GM19328 (cell line): ENCODE data around the gene CNDP1.

Experiments used
- ATAC-seq: cut with Tn5 transposase; IDR thresholded peaks from one replicate; pipeline ENCODE4 v1.9.1; 2021; ENCODE audit warnings: mild to moderate bottlenecking, moderate library complexity; ENCODE audit not compliant: unreplicated experiment

The CNDP1 gene

DNA sequence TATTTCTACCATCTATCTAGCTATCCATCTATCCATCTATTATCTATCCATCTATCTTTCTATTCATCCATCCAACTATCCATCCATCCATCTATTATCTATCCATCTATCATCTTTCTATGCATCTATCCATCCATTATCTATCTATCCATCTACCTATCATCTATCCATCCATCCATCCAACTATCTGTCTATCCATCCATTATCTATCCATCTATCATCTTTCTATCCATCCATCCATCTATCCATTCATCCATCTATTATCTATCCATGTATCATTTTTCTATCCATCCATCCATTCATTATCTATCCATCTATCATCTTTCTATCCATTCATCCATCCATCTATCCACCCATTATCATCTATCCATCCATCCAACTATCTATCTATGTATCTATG is 38.8 kb downstream of the CNDP1 start:
- no peak for ATAC-seq

DNA sequence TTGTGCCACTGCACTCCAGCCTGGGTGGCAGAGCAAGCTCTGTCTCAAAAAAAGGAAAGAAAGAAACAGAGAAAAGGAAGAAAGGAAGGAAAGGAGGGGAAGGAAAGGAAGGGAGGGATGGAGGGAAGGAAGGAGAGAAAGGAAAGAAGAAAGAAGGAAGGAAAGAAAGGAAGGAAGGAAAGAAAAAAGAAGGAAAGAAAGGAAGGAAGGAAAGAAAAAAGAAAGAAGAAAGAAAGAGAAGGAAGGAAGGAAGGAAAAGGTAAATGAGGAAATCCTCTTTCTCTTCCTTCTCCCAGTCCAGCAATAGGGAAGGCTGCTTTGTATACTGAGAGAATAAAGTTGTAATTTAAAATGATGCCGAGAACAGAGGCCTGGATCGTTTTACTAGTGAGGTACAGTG is 40.6 kb downstream of the CNDP1 start:
- no peak for ATAC-seq

DNA sequence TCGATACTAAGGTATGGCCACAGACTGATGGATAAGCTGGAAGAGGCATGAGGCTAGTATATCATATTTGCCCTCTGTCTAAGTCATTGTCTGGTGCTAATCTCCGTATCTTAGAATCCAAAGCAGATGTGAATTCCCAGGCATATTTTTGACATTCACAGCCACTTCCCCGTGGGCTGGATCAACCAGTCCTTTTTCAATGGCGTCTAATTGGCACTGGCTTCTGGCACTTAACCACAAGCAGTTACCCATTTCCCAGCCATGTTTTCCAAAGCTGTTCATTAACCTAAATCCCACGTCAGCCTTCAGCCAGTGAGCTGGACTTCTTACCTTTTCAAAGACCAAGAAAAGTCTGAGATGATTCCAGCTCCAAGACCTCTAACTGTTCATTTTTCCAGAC is 42.7 kb downstream of the CNDP1 start:
- no peak for ATAC-seq

DNA sequence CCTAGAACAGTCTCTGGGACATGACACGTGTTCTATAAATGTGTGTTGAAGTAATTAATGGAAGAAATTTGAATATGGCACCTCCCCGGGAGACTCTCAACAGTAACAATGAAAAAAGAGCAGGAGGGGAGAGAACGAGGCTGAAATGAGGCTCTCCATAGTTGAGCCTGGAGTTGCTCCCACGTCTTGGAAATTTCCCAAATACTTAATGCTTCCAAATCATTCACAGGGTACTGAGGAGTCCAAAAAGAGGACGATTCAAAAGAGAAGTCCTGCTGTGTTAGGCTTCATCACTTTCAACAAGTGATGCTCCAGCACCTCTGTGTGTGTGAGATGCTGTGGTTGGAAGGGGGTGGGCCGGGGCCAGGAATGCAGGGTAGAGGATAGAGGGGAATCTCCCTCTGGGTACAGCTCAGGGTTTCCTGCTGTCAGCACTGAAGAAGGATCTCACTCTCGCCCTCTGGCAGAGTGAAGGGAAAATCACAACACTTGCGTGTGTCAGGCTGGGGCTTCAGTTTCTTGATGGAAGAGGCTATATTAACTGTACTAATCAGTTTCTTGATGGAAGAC is 45.3 kb downstream of the CNDP1 start:
- no peak for ATAC-seq

DNA sequence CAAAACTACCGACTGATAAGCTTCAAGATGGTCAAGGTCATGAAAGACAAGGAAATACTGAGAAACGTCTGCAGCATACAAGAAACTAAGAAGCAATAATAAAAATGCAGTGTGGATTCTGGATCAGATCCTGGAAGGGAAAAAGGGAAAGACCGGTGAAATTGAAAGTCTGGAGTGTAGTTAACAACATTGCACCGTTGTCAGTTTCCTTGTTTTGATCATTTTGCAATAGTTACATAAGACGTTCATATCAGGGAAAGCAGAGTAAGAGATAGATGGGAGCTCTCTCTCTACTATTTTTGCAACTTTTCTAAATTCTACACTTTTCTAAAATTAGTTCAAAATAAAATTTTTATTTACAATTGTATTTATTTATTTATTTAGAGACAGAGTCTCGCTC is 48.3 kb downstream of the CNDP1 start:
- no peak for ATAC-seq

DNA sequence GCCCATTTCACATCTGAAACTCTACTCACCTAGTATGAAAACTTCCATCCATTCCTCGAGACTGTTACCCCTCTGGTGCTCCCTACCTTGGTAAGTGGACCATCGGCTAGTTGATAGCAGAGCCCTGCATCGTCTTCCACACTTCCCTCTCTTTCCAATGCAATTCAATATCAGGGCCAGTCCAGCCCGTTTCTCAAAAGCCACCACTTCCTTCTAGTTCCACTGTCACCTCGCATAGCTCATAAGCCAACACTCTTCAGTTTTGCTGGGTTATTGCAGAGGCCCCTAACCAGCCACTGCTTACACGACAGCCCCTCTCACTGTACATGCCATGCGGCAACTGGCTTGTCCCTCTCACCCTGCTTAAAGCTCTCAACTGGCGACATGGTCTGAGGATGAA is 53.1 kb downstream of the CNDP1 start:
- ATAC-seq = no peak

DNA sequence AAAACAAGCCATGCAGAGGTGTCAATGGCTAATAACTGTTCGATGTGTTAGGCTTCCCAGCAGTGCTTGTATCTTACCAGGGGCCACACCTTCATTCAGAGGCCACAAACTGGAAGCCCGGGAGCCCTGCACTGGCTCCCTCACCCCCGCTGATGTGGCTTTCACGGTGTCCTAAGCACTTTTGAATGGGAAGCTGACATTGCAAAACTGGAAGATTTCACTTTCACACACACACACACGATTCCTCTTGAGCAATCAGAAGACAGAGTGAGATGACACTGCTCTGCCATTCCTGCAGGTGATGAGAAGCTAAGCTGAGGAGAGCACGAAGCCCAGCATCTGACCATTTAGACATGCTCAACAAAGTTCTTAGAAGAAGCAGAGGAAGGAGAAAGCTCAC is 54.7 kb downstream of the CNDP1 start:
- ATAC-seq = no peak

DNA sequence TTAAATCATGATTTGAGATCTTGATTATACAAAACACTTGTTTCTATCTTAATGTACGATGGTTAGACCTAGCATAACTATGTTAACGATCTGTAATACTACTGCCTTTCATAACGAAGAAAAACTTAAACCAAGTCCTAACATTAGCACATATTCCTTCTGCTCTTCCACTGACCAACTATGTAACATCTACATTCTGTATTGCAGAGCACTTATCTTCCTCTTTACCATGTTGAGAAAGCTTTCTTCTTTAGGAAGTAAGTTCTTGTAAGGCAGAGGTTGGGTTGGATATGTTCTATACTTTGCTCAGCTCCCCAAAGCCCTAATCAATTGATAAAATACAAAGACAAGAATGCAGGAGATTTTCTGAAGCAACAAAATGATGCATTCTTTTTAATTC is 55.5 kb downstream of the CNDP1 start:
- no peak for ATAC-seq

DNA sequence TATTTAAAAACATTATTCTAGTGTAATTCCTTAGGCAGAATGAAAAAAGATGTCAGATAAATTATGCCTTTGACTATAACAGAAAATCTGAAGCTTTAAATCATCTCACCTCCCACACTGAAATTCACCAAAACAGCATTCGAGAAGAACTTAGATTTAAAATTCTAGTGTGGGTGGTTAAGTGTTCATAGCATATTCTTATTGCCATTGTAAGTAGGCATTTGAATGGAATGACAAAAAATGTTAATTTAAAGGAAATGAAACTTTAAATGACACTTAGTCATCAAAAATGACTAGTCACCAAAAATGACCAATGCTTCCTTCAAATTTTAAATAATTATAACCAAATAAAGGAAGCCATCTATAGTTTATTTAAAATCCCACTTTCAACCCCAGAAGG is 56.4 kb downstream of the CNDP1 start:
- no peak for ATAC-seq

DNA sequence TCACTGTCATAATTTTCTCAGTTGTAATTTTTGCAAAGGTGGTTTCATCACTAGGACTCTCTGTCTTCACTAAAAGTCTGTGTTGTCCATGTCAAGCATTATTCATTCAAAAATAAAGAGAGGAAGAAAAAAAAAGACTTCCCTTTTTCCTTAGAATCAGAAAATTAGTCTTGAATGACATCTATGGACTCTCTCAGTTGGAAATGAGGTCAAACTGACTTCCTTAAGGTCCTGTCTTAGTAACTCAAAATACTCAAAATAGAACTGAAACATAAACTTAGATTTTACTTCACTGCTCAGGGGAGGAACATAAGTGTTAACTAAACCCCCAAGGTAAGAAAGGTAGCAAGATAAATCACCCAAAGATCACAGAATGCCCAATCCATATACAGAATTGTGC is 61.1 kb downstream of the CNDP1 start:
- no peak for ATAC-seq

DNA sequence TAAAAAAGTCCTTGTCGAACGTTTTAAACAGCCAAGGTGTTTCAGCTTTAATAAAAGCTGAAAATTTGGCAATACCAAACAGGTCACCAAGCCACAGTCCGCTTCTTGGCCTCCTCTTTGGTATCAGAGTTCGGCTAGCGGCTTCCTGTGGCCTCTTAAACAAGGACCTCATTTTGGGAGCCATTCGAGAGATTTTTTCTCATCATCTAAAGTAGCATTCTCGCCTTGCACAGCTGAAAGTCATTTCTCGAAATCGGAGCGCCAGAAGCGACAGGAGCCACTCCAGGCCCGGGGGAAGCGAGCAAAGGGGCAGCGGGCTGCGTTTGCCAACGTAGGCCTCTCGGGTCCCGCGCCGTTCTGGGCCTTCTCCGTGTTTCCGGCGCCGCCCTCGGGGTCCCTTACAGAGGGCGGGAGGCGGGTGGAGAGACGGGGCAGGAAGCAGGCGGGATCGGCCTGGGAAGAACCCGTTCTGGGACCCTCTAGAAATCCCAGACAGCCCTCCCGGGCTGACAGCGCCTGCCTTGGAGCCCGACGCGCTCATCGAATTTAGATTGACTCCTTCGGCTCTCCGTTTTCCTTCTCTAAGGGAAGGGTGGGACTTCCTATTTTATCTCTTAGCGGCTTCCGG is 62.8 kb downstream of the CNDP1 start:
- ATAC-seq = peak; percentile 29

DNA sequence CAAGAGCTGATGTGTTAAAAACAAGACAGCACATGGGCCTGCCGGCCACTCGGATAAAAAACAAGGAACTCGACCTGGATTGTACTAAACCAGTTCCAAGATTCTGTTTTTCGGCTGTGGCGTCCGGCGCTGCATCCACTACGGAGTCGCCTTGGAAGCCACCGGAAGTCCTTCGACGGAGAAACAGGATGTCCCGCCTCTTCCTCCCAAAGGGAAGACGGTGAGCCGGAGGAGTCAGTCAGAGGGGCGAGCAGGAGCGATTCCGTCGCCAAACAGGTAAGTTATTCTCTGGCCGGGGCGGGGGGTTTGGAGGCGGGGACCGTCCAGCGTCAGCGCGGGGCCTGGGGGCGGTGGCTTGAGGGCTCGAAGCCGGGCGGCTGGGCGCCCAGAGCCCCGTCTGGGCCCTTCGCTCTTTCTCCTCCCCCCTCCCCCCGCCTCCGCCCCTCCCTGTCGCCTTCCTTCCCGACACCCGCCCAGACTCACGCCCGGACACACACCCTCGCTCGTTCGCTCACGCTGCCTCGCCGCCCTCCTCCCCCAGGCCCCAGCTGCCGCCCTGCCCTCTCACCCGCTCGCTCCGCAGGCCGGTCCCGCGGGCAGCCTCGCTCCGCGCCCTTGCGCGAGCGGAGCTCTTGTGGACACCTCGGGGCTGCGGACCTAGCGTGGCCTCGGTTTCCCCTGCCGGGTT is 63.5 kb downstream of the CNDP1 start, which contains the start of gene ZNF407:
Gene ZNF407 (plus strand): TSS at position 209 of the 688 bp plus-strand sequence. CDS start 33,150 bp downstream, outside the sequence.
- ATAC-seq = peak; percentile 75

DNA sequence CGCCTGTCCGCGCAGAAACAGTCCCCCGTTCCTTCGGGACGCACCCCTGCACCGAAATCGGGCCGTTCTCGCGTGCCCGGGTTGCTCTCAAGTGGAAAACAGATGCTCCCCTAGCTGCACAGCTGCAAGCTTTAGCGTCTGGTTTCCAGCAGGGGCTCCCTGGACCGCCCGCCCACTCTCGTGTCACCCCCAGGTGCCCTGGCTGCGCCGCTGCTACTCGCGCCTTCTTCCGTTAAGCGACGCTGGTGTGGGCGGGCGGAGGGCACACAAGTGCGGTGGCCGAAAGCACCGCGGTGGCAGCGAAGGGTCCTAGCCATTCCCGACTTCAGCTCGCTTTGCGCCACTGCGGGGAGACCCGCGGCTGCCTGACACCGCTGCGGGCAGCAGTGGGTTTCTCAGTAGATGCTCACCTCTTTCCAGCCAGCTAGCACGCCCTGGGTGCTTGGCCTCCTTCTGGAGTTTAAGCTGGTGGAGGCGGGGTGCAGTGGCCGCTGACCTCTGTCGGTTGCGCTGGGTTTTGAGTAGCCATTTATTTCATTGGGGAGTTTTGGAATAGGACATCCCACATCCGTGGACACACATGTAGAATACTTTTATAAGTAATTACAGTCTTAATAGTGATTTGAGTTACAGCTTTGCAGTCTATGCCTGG is 64.2 kb downstream of the CNDP1 start:
- peak; percentile 54 for ATAC-seq

DNA sequence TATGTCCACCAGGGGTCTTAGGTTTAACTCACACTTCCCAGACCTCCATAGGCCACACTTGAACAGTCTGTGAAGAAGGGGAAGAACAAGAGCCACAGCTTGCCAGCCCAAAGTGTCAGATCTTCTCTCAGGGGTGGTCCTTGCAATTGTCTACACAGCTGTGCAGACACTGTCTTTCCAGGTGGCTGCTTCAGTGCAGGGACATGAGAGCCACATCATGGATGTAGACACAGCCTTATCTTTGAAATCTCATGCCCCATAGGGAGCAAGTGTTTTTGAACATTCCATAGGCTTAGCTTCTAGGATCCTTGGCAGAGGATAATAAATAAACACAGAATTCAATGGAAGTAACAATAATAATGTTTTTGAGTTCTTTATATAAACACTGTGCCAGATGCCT is 70.1 kb downstream of the CNDP1 start:
- ATAC-seq = no peak

DNA sequence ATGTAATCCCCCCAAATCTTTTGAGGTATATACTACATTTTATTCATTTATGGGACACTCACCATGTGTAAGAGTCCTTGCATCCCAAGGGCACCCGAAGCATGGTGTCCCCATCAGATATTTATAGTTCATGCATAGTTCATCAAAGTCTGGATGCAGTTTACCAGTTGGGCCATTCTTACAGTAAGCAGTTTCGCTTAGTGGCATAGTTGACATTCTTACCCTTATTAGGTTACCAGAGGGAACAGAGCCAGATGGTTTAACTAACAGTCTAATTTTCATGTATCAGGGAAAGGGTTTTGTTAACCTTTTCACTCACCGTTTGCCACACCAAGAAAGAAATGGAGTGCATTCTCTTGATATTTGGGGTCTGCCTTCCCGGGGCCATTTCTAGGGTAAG is 70.5 kb downstream of the CNDP1 start:
- ATAC-seq = no peak

DNA sequence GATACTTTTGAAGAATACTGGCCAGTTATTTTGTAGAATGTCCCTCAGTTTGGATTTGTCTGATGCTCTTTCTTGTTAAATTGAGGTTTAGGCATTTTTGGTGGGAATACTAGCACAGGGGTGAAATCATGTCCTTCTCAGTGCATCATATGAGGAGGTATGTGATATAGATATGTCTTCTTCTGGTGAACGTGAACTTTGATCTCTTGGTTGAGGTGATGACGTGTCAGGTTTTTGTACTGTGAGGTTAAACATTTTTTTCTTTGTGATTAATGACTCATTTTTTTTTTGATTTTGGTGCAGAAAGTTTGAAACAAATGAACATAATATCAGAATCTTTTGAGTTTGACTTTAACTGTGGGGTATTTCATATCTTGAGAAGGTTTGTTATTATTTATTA is 74.4 kb downstream of the CNDP1 start:
- no peak for ATAC-seq

DNA sequence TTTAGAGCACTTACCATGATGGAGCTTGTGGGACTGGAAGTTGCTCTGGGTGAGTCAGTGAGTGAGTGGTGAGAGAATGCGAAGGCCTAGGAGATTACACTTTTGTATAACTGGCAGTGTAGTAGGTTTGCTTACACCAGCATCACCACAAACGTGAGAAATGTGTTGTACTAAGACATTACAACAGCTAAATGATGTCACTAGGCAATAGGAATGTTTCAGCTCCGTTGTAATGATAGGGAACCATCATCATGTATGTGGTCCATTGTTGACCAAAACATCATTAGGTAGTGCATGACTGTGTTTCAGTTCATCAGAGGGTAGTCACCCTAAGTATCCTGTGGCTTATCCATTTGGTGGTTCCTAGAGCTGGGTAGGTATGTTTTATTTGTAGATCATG is 75.2 kb downstream of the CNDP1 start:
- ATAC-seq = no peak

DNA sequence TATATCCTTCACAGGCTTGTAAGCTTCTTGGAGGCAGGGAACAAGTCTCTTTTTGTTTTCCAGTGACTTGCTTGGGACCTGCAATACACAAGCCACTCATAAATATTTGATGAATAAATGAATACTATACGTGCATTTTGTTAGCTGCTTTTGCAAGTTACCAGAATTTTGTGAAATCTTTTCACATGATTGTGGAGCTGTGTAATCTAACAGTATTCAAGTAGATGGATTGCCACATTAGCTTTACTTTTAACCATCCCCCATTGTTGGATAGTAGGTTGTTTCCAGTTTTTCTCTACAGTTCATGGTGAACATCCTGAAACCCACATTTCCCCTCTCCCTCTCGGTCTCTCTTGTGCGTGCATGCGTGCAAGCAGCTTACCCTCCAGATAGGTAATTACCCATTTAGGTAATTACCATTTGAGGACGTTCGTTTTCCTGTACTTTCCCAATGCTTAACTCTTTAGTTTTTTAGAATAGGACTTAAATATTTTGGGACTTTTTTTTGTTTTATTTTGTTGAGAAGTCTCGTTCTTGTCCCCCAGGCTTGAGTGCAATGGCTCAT is 75.8 kb downstream of the CNDP1 start:
- ATAC-seq = no peak

DNA sequence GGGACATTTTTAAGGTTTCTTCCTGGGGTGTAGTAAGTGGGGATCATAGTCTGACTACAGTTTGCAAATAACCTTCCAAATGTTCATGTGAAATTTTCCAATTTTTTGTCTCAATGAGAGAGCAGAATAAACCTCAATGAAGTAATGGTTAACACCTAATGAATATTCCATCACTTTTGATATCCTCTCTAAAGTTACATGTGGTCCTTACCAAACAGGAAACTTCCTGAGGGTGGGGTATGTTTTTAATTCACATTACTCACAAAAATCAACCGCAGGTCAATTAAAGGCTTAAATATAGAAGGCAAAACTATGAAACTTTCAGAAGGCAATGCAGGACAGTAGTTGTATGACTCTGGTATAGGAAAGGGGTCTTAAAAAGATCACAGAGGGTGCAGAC is 76.6 kb downstream of the CNDP1 start:
- ATAC-seq = no peak

DNA sequence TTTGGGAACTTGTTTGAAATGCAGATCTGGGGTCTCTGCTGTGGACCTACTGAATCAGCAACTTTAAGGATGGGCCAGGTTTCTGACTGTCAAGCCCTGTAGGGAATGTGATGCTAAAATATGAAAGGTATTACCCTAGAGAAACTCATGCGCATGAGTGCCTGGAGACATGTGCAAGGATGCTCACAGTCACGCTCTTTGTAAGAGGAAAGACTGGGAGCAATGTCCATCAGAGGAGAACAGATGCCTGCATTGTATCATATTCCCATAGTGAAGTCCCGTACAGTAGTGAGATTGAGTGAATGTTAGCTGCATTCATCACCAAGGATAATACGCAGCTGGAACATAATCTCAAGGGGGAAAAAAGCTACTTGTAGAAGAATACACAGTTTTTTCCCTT is 77.5 kb downstream of the CNDP1 start:
- no peak for ATAC-seq

DNA sequence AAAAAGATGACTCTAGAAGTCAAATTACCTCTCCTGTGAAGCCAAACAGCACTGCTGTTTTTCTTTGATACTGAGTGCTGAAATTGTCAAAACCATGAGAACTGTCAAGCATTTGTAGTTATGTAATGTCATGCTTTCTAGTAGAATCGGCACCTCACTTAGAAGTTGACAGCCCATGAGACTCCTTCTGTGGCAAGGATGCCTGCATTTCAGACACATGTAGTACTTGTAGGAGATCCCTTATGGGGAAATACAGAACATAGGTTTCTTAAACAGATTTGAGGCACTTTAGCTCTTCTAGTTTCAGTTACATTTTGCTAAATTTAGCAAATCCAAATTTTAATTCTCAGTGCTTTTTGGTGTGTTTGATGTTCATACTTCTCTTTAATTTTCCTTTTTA is 79.1 kb downstream of the CNDP1 start:
- ATAC-seq = no peak

DNA sequence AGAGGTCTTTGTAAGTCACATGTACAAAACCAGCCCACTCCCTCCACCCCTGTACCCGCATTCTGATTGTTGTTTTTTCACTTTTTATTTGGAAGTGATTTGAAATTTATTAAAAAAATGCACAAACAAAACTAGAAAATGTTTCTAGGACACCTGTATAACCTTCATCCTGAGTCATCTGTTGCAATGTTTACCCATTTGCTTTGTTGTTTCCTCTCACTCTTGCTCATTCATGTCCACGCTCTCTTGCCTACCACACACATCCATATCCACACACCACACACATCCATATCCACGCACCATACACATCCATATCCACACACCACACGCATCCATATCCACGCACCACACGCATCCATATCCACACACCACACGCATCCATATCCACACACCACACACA is 82.2 kb downstream of the CNDP1 start:
- ATAC-seq = no peak
